Neural progenitor cell (in vitro differentiated cells): ENCODE data around the gene DOCK3.

Source experiments
- EZH2 ChIP-seq: fragments of 200-600 bp; sonication (generic); IDR thresholded peaks from 2 replicates; pipeline ENCODE4 v1.6.1; 2017; ENCODE audit warnings: antibody characterized with exemption, mild to moderate bottlenecking, moderate library complexity
- TF ChIP-seq, protein P1 (sequence below): fragments of 200-600 bp; sonication (generic); IDR thresholded peaks from 2 replicates; pipeline ENCODE4 v1.5.1; 2017; ENCODE audit warnings: antibody characterized with exemption, mild to moderate bottlenecking

DNA sequence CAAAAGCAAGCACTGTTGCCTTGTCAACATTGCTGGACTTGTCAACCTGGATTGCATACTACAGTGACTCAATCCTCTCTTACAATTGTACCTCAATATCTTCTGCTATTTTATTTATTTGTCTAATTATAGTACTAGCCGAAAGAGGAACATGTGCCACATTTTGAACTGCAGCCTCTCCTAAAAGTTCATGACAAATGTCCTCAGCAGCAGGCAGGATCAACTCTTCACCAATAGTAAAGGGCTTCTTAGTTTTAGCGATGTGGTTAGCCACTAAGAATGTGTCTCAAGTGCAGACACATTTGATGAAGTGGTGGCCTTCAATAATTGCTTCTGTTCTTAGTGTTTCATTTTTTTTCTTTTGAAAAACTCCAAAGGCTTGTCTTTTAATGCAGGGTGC lies 13.2 kb downstream of the DOCK3 start:
- no peak for TF ChIP-seq EZH2
- TF ChIP-seq, protein P1, sequence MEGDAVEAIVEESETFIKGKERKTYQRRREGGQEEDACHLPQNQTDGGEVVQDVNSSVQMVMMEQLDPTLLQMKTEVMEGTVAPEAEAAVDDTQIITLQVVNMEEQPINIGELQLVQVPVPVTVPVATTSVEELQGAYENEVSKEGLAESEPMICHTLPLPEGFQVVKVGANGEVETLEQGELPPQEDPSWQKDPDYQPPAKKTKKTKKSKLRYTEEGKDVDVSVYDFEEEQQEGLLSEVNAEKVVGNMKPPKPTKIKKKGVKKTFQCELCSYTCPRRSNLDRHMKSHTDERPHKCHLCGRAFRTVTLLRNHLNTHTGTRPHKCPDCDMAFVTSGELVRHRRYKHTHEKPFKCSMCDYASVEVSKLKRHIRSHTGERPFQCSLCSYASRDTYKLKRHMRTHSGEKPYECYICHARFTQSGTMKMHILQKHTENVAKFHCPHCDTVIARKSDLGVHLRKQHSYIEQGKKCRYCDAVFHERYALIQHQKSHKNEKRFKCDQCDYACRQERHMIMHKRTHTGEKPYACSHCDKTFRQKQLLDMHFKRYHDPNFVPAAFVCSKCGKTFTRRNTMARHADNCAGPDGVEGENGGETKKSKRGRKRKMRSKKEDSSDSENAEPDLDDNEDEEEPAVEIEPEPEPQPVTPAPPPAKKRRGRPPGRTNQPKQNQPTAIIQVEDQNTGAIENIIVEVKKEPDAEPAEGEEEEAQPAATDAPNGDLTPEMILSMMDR = no peak
